H9 (cell line): ENCODE measurements around the gene THAP3. TPM values are rescaled to one million over a fixed set of nuclear protein-coding genes. Genes with fewer than 3 reads are reported as not detected.
A peak's percentile ranks its signal among the peaks of the same experiment; 100 is the strongest.

Experiments
- DNase-seq: peaks from one replicate; pipeline ENCODE4 v3.0.0-alpha.2; 2017
- H2AFZ ChIP-seq: one replicate; pipeline ENCODE4 v1.6.1; 2013; ENCODE audit warnings: mild to moderate bottlenecking, low read length, control low read depth, moderate library complexity
- H2AK5ac ChIP-seq: 2 replicates; pipeline ENCODE4 v1.6.1; 2013; ENCODE audit warnings: low read length, control low read depth, mixed read lengths; ENCODE audit not compliant: insufficient read length
- H2BK120ac ChIP-seq: one replicate; pipeline ENCODE4 v1.6.1; 2013; ENCODE audit warnings: low read depth, mild to moderate bottlenecking, low read length, control low read depth, inconsistent platforms; ENCODE audit not compliant: poor library complexity, severe bottlenecking
- H2BK12ac ChIP-seq: 2 replicates; pipeline ENCODE4 v1.6.1; 2013; ENCODE audit warnings: low read length, control low read depth, mixed read lengths, low read depth; ENCODE audit not compliant: insufficient read length
- H2BK15ac ChIP-seq: 2 replicates; pipeline ENCODE4 v1.6.1; 2013; ENCODE audit warnings: low read depth, low read length, control low read depth
- H2BK20ac ChIP-seq: one replicate; pipeline ENCODE4 v1.6.1; 2013; ENCODE audit warnings: low read depth, mild to moderate bottlenecking, low read length, control low read depth, inconsistent platforms; ENCODE audit not compliant: poor library complexity, severe bottlenecking
- H2BK5ac ChIP-seq: 2 replicates; pipeline ENCODE4 v1.6.1; 2013; ENCODE audit warnings: low read length, control low read depth, mixed read lengths; ENCODE audit not compliant: insufficient read length
- H3K14ac ChIP-seq: 2 replicates; pipeline ENCODE4 v1.6.1; 2013; ENCODE audit warnings: low read length, control low read depth; ENCODE audit not compliant: insufficient read depth
- H3K18ac ChIP-seq: 2 replicates; pipeline ENCODE4 v1.6.1; 2013; ENCODE audit warnings: low read depth, mild to moderate bottlenecking, mixed read lengths, low read length, control low read depth; ENCODE audit not compliant: insufficient read length
- H3K23ac ChIP-seq: 2 replicates; pipeline ENCODE4 v1.6.1; 2013; ENCODE audit warnings: low read length, control low read depth, mixed read lengths, low read depth; ENCODE audit not compliant: insufficient read length
- H3K23me2 ChIP-seq: 2 replicates; pipeline ENCODE4 v1.6.1; 2013; ENCODE audit warnings: low read depth, mild to moderate bottlenecking, mixed read lengths, low read length, control low read depth; ENCODE audit not compliant: insufficient read length, poor library complexity, severe bottlenecking
- H3K27ac ChIP-seq: 2 replicates; pipeline ENCODE4 v1.5.1; 2013; ENCODE audit warnings: low read length, control low read depth, mixed read lengths, low read depth; ENCODE audit not compliant: insufficient read length
- H3K27me3 ChIP-seq: 2 replicates; pipeline ENCODE4 v1.6.1; 2013; ENCODE audit warnings: low read length, control low read depth, inconsistent platforms; ENCODE audit not compliant: insufficient read depth
- H3K4ac ChIP-seq: 2 replicates; pipeline ENCODE4 v1.6.1; 2013; ENCODE audit warnings: low read depth, mild to moderate bottlenecking, control low read depth, inconsistent platforms, low read length, moderate library complexity
- H3K4me1 ChIP-seq: 2 replicates; pipeline ENCODE4 v1.6.1; 2013; ENCODE audit warnings: low read length, control low read depth, inconsistent platforms; ENCODE audit not compliant: insufficient read depth
- H3K4me2 ChIP-seq: 2 replicates; pipeline ENCODE4 v1.6.1; 2013; ENCODE audit warnings: low read length, control low read depth, mixed read lengths; ENCODE audit not compliant: insufficient read length, insufficient read depth
- H3K56ac ChIP-seq: 2 replicates; pipeline ENCODE4 v1.6.1; 2013; ENCODE audit warnings: low read depth, mild to moderate bottlenecking, mixed read lengths, low read length, control low read depth; ENCODE audit not compliant: insufficient read length
- H3K79me1 ChIP-seq: 2 replicates; pipeline ENCODE4 v1.6.1; 2013; ENCODE audit warnings: low read depth, mild to moderate bottlenecking, moderate library complexity, low read length, control low read depth, inconsistent platforms; ENCODE audit not compliant: insufficient read depth, poor library complexity, severe bottlenecking
- H3K79me2 ChIP-seq: 2 replicates; pipeline ENCODE4 v1.6.1; 2013; ENCODE audit warnings: low read length, control low read depth, inconsistent platforms; ENCODE audit not compliant: insufficient read depth
- H3K9ac ChIP-seq: 2 replicates; pipeline ENCODE4 v1.6.1; 2013; ENCODE audit warnings: low read length, control low read depth, mixed read lengths; ENCODE audit not compliant: insufficient read length; ENCODE audit errors: extremely low read depth
- H3K9me3 ChIP-seq: one replicate; pipeline ENCODE4 v1.6.1; 2013; ENCODE audit warnings: low read depth, low read length, inconsistent platforms; ENCODE audit not compliant: control insufficient read depth
- H3T11ph ChIP-seq: one replicate; pipeline ENCODE4 v1.6.1; 2013; ENCODE audit warnings: mild to moderate bottlenecking, low read length, control low read depth, inconsistent platforms
- H4K20me1 ChIP-seq: one replicate; pipeline ENCODE4 v1.6.1; 2013; ENCODE audit not compliant: control insufficient read depth, insufficient read length, insufficient read depth
- H4K5ac ChIP-seq: 2 replicates; pipeline ENCODE4 v1.6.1; 2013; ENCODE audit warnings: low read depth, mild to moderate bottlenecking, mixed read lengths, low read length, control low read depth; ENCODE audit not compliant: insufficient read length
- H4K8ac ChIP-seq: replicated peaks from 2 replicates; pipeline ENCODE4 v1.6.1; 2013; ENCODE audit warnings: low read length, control low read depth, mixed read lengths, low read depth; ENCODE audit not compliant: insufficient read length
- H4K91ac ChIP-seq: 2 replicates; pipeline ENCODE4 v1.6.1; 2013; ENCODE audit warnings: low read depth, mild to moderate bottlenecking, moderate library complexity, mixed read lengths, low read length, control low read depth; ENCODE audit not compliant: insufficient read length
- H3K27ac Mint-ChIP-seq, 3 experiments: 2 replicates in 2 of 3; 3 replicates in 1 of 3; pipeline ENCODE4 v1.8.0; 2020 to 2021; ENCODE audit warnings: mixed read lengths in 3 of 3, mild to moderate bottlenecking in 1 of 3, moderate library complexity in 1 of 3
- H3K27me3 Mint-ChIP-seq: 2 replicates; pipeline ENCODE4 v1.8.0; 2021; ENCODE audit warnings: low read depth, mild to moderate bottlenecking, moderate library complexity, mixed read lengths
- H3K36me3 Mint-ChIP-seq, 3 experiments: 2 replicates in 2 of 3; 3 replicates in 1 of 3; pipeline ENCODE4 v1.8.0; 2020 to 2021; ENCODE audit warnings: low read depth in 3 of 3, mixed read lengths in 3 of 3; ENCODE audit not compliant: insufficient read depth in 1 of 3
- H3K4me1 Mint-ChIP-seq, 2 experiments: 2 replicates each; pipeline ENCODE4 v1.8.0; 2020; ENCODE audit warnings: mixed read lengths in 2 of 2
- H3K4me3 Mint-ChIP-seq, 2 experiments: 2 replicates in 1 of 2; 3 replicates in 1 of 2; pipeline ENCODE4 v1.8.0; 2020 to 2021; ENCODE audit warnings: mild to moderate bottlenecking in 2 of 2, mixed read lengths in 2 of 2, moderate library complexity in 1 of 2
- H3K9me3 Mint-ChIP-seq, 2 experiments: 2 replicates in 1 of 2; 3 replicates in 1 of 2; pipeline ENCODE4 v1.8.0; 2020; ENCODE audit warnings: mild to moderate bottlenecking in 2 of 2, mixed read lengths in 2 of 2, moderate library complexity in 1 of 2
- CTCF ChIP-seq: fragments of 200-600 bp; sonication (generic); conservative IDR thresholded peaks from 3 replicates; pipeline ENCODE4 v1.8.0; 2021; ENCODE audit warnings: antibody characterized with exemption, mild to moderate bottlenecking
- WGBS: extraction: QIAGEN DNeasy Blood & Tissue Kit; methylation state at CpG from one replicate; pipeline ENCODE4 v1.1.7; 2013; ENCODE audit warnings: missing lambda C conversion rate, low lambda C conversion rate, mixed read lengths; ENCODE audit not compliant: insufficient read length; ENCODE audit errors: extremely low coverage; 5-methylcytosine and 5-hydroxymethylcytosine counted together
- total RNA-seq: library from RNA; stranded (reverse); gene quantifications from 2 replicates; pipeline ENCODE4 v1.2.1, GENCODE V29; 2021

The THAP3 gene
- total RNA-seq, 1 experiment from 2014 or later = 15.3 TPM

- H2BK120ac ChIP-seq = no peak overlapping the region
- H3K56ac ChIP-seq = no peak overlapping the region
- H3K36me3 Mint-ChIP-seq = peaks cover 9 to 41% (median 24%) of the 10 kb centered on the region in 3 experiments; a peak in 6 of 7 replicates
- H3K4me1 Mint-ChIP-seq = peaks cover 5 to 9% of the 10 kb centered on the region in 2 experiments
- H3K4me2 ChIP-seq = no peak overlapping the region
- H2BK12ac ChIP-seq = no peak overlapping the region
- H3K9me3 ChIP-seq = no peaks in the 10 kb centered on the region
- H3K27ac Mint-ChIP-seq = 0 out of 7 replicates have a peak overlapping the region, but pooled peaks of 1 of the 3 experiments have one; percentile 69
- WGBS = no CpG with 5 or more reads among the region's 12 CpGs
- H2BK15ac ChIP-seq = no peak overlapping the region
- H3K14ac ChIP-seq = no peak overlapping the region; the same call in 1 of the 2 replicates
- H4K20me1 ChIP-seq = no peaks in the 10 kb centered on the region
- H3K4me3 Mint-ChIP-seq = no peak overlapping the region
- H3T11ph ChIP-seq = no peak overlapping the region
- H3K4ac ChIP-seq = no peak overlapping the region
- no peaks in the 10 kb centered on the region for H3K9me3 Mint-ChIP-seq
- no peak overlapping the region for H3K18ac ChIP-seq
- H3K23ac ChIP-seq = no peak overlapping the region
- H2BK5ac ChIP-seq = no peak overlapping the region
- no peak overlapping the region for H4K5ac ChIP-seq
- no peak overlapping the region for H2AK5ac ChIP-seq
- H4K8ac ChIP-seq = no peak overlapping the region
- no peak for TF ChIP-seq CTCF
- no peaks in the 10 kb centered on the region for H3K79me2 ChIP-seq
- no peak overlapping the region for H4K91ac ChIP-seq
- H3K4me1 ChIP-seq = no peaks in the 10 kb centered on the region
- H3K27me3 Mint-ChIP-seq = no peaks in the 10 kb centered on the region
- peaks cover 6% of the 10 kb centered on the region for H3K23me2 ChIP-seq
- H3K27me3 ChIP-seq = no peaks in the 10 kb centered on the region
- H2BK20ac ChIP-seq = no peak overlapping the region
- DNase-seq = no peak
- H3K79me1 ChIP-seq = peaks cover 4% of the 10 kb centered on the region
- no peak overlapping the region for H2AFZ ChIP-seq
- no peak overlapping the region for H3K9ac ChIP-seq
- H3K27ac ChIP-seq = no peak overlapping the region
Observed at GRCh38 chr1:6585081-6585722, 39.5 kb upstream of the THAP3 start.
